Inferior parietal cortex (tissue), 1 donor: ENCODE results near the gene CD300A.
"Not testable (repeated sequence)": the region's sequence is repeated elsewhere in the genome, so short reads cannot be mapped to it uniquely, and the experiment has no call there.

Experiments used
- DNase-seq: peaks from one replicate; pipeline ENCODE4 v3.0.0-alpha.2; 2016; ENCODE audit errors: extremely low spot score

Gene CD300A

GRCh38 chr17:74518413-74518981, 52.1 kb downstream of the CD300A start:
- DNase-seq: not testable (repeated sequence)

GRCh38 chr17:74520016-74520434, 53.6 kb downstream of the CD300A start:
- DNase-seq: no peak

GRCh38 chr17:74520790-74521480, 54.5 kb downstream of the CD300A start:
- DNase-seq: no peak

- no peak for DNase-seq
These were observed 55.3 kb downstream of the CD300A start for GRCh38 chr17:74521701-74522201.

GRCh38 chr17:74522381-74523105, 56.1 kb downstream of the CD300A start:
- no peak for DNase-seq

- no peak for DNase-seq
These were observed 56.9 kb downstream of the CD300A start for GRCh38 chr17:74523308-74523707.

GRCh38 chr17:74524653-74525464, 58.4 kb downstream of the CD300A start:
- DNase-seq: no peak

- DNase-seq: no peak
These were observed 59.0 kb downstream of the CD300A start for GRCh38 chr17:74525465-74525725.

- no peak for DNase-seq
These were observed 59.4 kb downstream of the CD300A start for GRCh38 chr17:74525781-74526288.

- no peak for DNase-seq
These were observed 60.2 kb downstream of the CD300A start for GRCh38 chr17:74526681-74527080.

- no peak for DNase-seq
These were observed 60.6 kb downstream of the CD300A start for GRCh38 chr17:74527081-74527480.

GRCh38 chr17:74527756-74528155, 61.3 kb downstream of the CD300A start:
- DNase-seq: no peak

GRCh38 chr17:74528491-74529199, 62.2 kb downstream of the CD300A start:
- DNase-seq: peak; percentile 15

- no peak for DNase-seq
These were observed 62.8 kb downstream of the CD300A start for GRCh38 chr17:74529243-74529642.

- no peak for DNase-seq
These were observed 64.4 kb downstream of the CD300A start for GRCh38 chr17:74530831-74531150.

GRCh38 chr17:74531231-74531761, 64.9 kb downstream of the CD300A start, which contains the start of gene CD300LB:
CD300LB (minus strand) TSS chr17:74531475; CDS start chr17:74531350, 125 bp downstream.
- DNase-seq: no peak

- peak; percentile 25 for DNase-seq
These were observed 65.7 kb downstream of the CD300A start for GRCh38 chr17:74532115-74532514.
